A673 (cell line): ENCODE measurements around the gene GXYLT1.

Experiments used
- CTCF ChIP-seq: fragments of 300-800, 200-600 bp; sonication (generic); conservative IDR thresholded peaks from 2 replicates; pipeline ENCODE4 v1.5.1; 2017; ENCODE audit warnings: low read depth, mild to moderate bottlenecking, antibody characterized with exemption, low read length, moderate library complexity, mixed read lengths
- EZH2 ChIP-seq: fragments of 200-600 bp; sonication (generic); IDR thresholded peaks from 2 replicates; pipeline ENCODE4 v1.6.1; 2017; ENCODE audit warnings: borderline replicate concordance, low read depth, mild to moderate bottlenecking, mixed read lengths, antibody characterized with exemption, low read length; ENCODE audit not compliant: poor library complexity, severe bottlenecking

GRCh38 chr12:42128327-42128726 lies 16.3 kb downstream of the GXYLT1 start:
- TF ChIP-seq CTCF, result no peak
- TF ChIP-seq EZH2, result no peak
